ENCODE data around the gene ENOSF1. TPM values are rescaled to one million over a fixed set of nuclear protein-coding genes. Genes with fewer than 3 reads are reported as not detected.

Gene ENOSF1
- total and polyA plus RNA-seq, 12 donors, result 10.5 to 68.3 (median 23.3) TPM

DNA sequence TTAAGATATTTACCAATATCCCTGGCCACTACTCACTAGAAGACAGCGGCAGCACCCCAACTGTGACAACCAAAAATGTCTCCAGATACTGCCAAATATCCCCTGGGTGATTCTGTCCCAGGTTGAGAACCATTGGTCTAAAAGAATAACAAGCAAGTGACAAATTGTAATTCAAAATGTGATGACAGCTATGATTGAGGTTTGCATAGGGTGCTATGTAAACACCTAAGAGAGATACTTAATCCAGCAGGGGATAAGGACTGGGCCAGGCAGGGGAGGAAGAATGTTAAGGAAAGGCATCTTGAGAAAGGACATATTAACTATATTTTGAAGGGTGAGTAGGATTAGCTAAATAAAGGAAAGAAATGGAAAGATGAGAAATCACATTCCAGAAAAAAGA lies 38.0 kb upstream of the ENOSF1 start:
- no peaks in the 10 kb centered on the region for H3K9me3 ChIP-seq
- no peak overlapping the region for H3K4me3 ChIP-seq
- no peak for ATAC-seq
- 88 to 97% methylated on average over 1 of the region's 1 CpG for WGBS, 2 donors
- TF ChIP-seq, protein P1, sequence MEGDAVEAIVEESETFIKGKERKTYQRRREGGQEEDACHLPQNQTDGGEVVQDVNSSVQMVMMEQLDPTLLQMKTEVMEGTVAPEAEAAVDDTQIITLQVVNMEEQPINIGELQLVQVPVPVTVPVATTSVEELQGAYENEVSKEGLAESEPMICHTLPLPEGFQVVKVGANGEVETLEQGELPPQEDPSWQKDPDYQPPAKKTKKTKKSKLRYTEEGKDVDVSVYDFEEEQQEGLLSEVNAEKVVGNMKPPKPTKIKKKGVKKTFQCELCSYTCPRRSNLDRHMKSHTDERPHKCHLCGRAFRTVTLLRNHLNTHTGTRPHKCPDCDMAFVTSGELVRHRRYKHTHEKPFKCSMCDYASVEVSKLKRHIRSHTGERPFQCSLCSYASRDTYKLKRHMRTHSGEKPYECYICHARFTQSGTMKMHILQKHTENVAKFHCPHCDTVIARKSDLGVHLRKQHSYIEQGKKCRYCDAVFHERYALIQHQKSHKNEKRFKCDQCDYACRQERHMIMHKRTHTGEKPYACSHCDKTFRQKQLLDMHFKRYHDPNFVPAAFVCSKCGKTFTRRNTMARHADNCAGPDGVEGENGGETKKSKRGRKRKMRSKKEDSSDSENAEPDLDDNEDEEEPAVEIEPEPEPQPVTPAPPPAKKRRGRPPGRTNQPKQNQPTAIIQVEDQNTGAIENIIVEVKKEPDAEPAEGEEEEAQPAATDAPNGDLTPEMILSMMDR (IDR thresholded peaks at IDR 0.05), result no peak
- peaks cover 0 to 96% (median 44%) of the 10 kb centered on the region in 9 donors for H3K36me3 ChIP-seq
- no peaks in the 10 kb centered on the region for H3K27me3 ChIP-seq
- H3K4me1 ChIP-seq, result peaks cover 0 to 5% (median 0%) of the 10 kb centered on the region in 9 donors
- DNase-seq, result no peak
- no peak overlapping the region for H3K27ac ChIP-seq
- intact Hi-C loops (cut with DNase I), result loop anchor here in 2 of 10 donors (5.0 to 10.0 kb wide), 2 partner anchors 64 to 67 kb away; partner anchors contain the start of gene YES1 (in 1 of the 2)

DNA sequence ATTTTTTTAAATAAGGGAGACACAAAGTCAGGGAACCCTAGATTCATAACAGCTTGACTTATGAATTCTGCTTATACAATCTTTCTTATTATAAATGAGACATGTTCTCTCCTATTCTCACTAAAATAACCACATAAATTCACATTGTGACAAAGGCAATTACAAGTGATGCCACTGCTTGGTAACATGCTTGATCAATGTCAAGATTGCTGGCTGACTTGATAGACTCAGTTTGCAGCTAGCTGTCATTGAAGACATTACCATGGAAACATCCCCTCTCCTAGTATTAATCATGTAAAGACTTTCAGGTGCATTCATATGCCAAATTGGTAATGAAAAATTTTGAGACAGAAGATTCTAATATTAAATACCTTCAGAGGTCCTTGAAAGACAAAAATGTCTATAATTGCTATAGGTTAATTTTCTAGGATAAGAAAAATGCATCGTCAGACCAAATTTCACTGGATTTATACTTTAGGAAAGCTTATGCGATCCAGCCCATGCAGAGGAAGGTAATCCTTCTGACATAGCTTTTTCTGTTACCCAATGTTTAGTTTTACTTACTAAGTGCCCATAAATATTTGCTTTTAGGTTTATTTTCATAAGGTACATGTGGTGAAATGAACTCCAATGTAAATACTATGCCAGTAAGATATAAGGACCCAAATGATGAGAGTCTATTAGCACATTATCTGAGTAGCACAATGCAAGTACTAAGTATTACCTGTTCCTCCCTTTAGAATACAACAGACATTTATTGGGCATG lies 32.6 kb upstream of the ENOSF1 start:
- Histone ChIP-seq H3K27me3 (no peaks in the 10 kb centered on the region), H3K9me3 (no peaks in the 10 kb centered on the region), H3K4me3 (no peak overlapping the region), H3K27ac (no peak overlapping the region), H3K36me3 (peaks cover 0 to 94% (median 30%) of the 10 kb centered on the region in 9 donors), H3K4me1 (peaks cover 0 to 10% (median 0%) of the 10 kb centered on the region in 9 donors)
- TF ChIP-seq, protein P1 (IDR thresholded peaks at IDR 0.05), result no peak
- intact Hi-C loops (cut with DNase I), result loop anchor here in 5 of 10 donors (5.0 kb wide), 4 partner anchors 67 to 123 kb away; partner anchors contain the start of gene YES1 (in 2 of the 5)
- ATAC-seq (no peak), DNase-seq (no peak)
- 96 to 99% methylated on average over 2 of the region's 2 CpGs for WGBS, 2 donors

DNA sequence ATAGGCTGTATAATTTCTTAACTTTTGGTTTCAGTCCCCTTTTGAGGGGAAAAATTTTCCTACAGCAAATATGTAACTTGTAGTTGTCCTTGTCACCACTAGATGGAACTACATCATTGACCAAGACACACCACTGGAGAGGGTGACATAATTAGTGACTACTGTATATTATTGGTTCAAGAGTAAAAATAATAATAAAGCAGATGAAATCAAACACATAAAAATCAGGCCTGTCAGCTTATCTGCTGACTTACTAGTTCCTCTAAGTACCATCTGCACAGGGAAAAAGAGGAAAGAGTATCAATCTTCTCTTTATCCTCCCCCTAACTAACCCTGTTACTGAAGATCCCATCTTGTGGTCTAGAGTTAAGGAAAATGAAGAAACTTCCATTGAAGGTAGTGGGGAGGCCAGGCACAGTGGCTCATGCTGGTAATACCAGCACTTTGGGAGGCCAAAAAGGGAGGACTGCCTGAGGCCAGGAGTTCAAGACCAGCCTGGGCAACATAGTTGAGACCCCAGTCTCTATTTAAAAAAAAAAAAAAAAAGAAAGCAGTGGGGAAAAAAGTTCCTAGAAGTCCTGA lies 29.6 kb upstream of the ENOSF1 start:
- Histone ChIP-seq H3K27ac (peak overlapping the region in 2 of 10 donors; percentile 21 to 42), H3K27me3 (no peaks in the 10 kb centered on the region), H3K4me3 (no peak overlapping the region), H3K4me1 (peaks cover 0 to 10% (median 0%) of the 10 kb centered on the region in 9 donors), H3K36me3 (peaks cover 0 to 96% (median 33%) of the 10 kb centered on the region in 9 donors), H3K9me3 (no peaks in the 10 kb centered on the region)
- TF ChIP-seq, protein P1 (IDR thresholded peaks at IDR 0.05), result peak; percentile 65 to 89 (median 80)
- DNase-seq (no peak), ATAC-seq (peak; percentile 55 to 87 (median 76))
- intact Hi-C loops (cut with DNase I), result loop anchor here (1.0 to 5.0 kb wide), 7 partner anchors 70 to 120 kb away; partner anchors contain the start of gene YES1 (in 1 of the 10)

DNA sequence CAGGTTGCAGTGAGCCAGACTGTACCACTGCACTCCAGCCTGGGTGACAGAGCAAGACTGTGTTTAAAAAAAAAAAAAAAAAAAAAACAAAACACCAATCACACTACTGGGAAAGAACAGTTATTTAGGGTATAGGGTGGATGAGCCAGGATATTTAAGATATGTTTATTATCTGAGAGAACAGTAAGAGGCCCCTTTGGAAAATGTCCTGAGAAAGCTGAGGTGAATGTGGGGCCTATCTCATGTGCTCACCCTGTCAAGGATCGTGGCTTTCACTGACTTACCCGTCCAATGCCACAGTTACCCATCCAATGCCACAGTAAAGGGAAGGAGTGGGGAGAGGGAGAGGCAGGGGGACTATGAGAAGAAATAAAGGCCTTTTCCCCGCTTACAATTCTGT lies 19.9 kb upstream of the ENOSF1 start:
- H3K36me3 ChIP-seq, result peaks cover 0 to 95% (median 25%) of the 10 kb centered on the region in 9 donors

More for the DNA sequence above, 19.9 kb upstream of the ENOSF1 start:
- no peaks in the 10 kb centered on the region for H3K9me3 ChIP-seq
- H3K27me3 ChIP-seq, result no peaks in the 10 kb centered on the region
- TF ChIP-seq, protein P1 (IDR thresholded peaks at IDR 0.05), result no peak
- no peaks in the 10 kb centered on the region for H3K4me1 ChIP-seq
- no peak for ATAC-seq
- intact Hi-C loops (cut with DNase I), result loop anchor here in 1 of 10 donors (10.0 kb wide), 1 partner anchor 108 kb away; no protein-coding TSS in a partner anchor
- no peak for DNase-seq
- H3K4me3 ChIP-seq, result no peak overlapping the region
- 83 to 87% methylated on average over 3 of the region's 3 CpGs for WGBS, 2 donors
- no peak overlapping the region for H3K27ac ChIP-seq

Measured in heart right ventricle (tissue), 16 donors.